ENCODE measurements around the gene CD79A.

Gene CD79A

DNA sequence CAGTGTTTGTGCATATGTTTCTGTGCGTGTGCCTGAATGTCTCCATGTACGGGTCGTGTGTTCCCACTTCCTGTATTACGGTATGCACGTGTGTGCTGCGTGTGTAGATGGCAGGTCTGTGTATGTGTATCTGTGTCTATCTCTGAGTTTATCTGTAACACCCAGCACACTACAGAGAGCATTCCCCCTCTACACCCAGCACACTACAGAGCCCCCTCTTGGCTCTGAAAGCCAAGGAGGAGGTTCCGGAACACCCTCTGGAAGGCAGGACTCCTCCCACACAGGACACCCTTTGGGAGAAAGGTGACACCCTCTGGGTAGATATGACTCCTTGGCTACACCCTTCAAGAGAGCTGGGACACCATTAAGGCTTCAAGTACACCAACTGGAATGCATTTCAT, 53.2 kb downstream of the CD79A start:
- H3K4me3 ChIP-seq (replicated peaks; ENCODE audit: low read depth, low read length): no peak overlapping the region
- TF ChIP-seq, protein P1, sequence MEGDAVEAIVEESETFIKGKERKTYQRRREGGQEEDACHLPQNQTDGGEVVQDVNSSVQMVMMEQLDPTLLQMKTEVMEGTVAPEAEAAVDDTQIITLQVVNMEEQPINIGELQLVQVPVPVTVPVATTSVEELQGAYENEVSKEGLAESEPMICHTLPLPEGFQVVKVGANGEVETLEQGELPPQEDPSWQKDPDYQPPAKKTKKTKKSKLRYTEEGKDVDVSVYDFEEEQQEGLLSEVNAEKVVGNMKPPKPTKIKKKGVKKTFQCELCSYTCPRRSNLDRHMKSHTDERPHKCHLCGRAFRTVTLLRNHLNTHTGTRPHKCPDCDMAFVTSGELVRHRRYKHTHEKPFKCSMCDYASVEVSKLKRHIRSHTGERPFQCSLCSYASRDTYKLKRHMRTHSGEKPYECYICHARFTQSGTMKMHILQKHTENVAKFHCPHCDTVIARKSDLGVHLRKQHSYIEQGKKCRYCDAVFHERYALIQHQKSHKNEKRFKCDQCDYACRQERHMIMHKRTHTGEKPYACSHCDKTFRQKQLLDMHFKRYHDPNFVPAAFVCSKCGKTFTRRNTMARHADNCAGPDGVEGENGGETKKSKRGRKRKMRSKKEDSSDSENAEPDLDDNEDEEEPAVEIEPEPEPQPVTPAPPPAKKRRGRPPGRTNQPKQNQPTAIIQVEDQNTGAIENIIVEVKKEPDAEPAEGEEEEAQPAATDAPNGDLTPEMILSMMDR (IDR thresholded peaks at IDR 0.05; ENCODE audit: insufficient read depth, low read length, poor library complexity, severe bottlenecking): no peak
- peaks cover 7% of the 10 kb centered on the region for H3K27me3 ChIP-seq (replicated peaks; ENCODE audit: control insufficient read depth, insufficient read depth, low read length)
- no peak for DNase-seq (ENCODE audit: extremely low read depth, insufficient read length)
- H3K36me3 ChIP-seq (ENCODE audit: control insufficient read depth, insufficient read depth, low read length): no peaks in the 10 kb centered on the region

Measured in GM06990 (cell line).